GM13976 (cell line): ENCODE measurements around the gene NOL4L.
A peak's percentile ranks its signal among the peaks of the same experiment; 100 is the strongest.

ENCODE experiments used
- DNase-seq: peaks from one replicate; pipeline ENCODE4 v3.0.0; 2012; ENCODE audit warnings: low spot score
- CTCF ChIP-seq: IDR thresholded peaks from 2 replicates; pipeline ENCODE4 v1.5.1; 2012; ENCODE audit warnings: borderline replicate concordance, mild to moderate bottlenecking; ENCODE audit not compliant: insufficient read depth; ENCODE audit errors: extremely low read depth, missing control alignments, control extremely low read depth
- in situ Hi-C: fragments of 300-500 bp; cut with MboI; formaldehyde crosslinking; loops from one replicate; pipeline ENCODE4 v1.12.0; 2022; ENCODE audit warnings: low sequenced_read_pairs, mixed read lengths, inconsistent platforms; ENCODE audit not compliant: unreplicated experiment

NOL4L gene

GRCh38 chr20:32432277-32432676 lies 152.9 kb downstream of the NOL4L start:
- in situ Hi-C loops: no loop called here
- no peak for TF ChIP-seq CTCF
- no peak for DNase-seq

GRCh38 chr20:32431457-32431856 lies 153.7 kb downstream of the NOL4L start:
- DNase-seq: no peak
- TF ChIP-seq CTCF: no peak
- in situ Hi-C loops: no loop called here

GRCh38 chr20:32429745-32430360 lies 155.3 kb downstream of the NOL4L start:
- in situ Hi-C loops: no loop called here
- DNase-seq: peak; percentile 13
- no peak for TF ChIP-seq CTCF

GRCh38 chr20:32429343-32429742 lies 155.8 kb downstream of the NOL4L start:
- DNase-seq: peak; percentile 7
- no peak for TF ChIP-seq CTCF
- in situ Hi-C loops: no loop called here

- no peak for TF ChIP-seq CTCF
- peak; percentile 5 for DNase-seq
- in situ Hi-C loops: no loop called here
These were observed 157.1 kb downstream of the NOL4L start for GRCh38 chr20:32427996-32428395.

GRCh38 chr20:32421290-32421689 lies 163.8 kb downstream of the NOL4L start:
- in situ Hi-C loops: no loop called here
- no peak for DNase-seq
- no peak for TF ChIP-seq CTCF
